Measurements from ENCODE around the gene GRIN2D. TPM values are rescaled to one million over a fixed set of nuclear protein-coding genes. Genes with fewer than 3 reads are reported as not detected.

Gene GRIN2D
- total RNA-seq = 0.20 TPM

GRCh38 chr19:48393559-48394330, at the start of gene GRIN2D:
Gene GRIN2D, plus strand, starts transcription at chr19:48393668. Its CDS starts 4,725 bp downstream, at chr19:48398393.
- no peak for DNase-seq (ENCODE audit: low spot score)
- ATAC-seq = no peak

GRCh38 chr19:48344892-48345291, 48.6 kb upstream of the GRIN2D start:
- no peak for ATAC-seq
- DNase-seq (ENCODE audit: low spot score) = no peak

- ATAC-seq = no peak
- DNase-seq (ENCODE audit: low spot score) = no peak
Measured at GRCh38 chr19:48346191-48346590, 47.3 kb upstream of the GRIN2D start.

- DNase-seq (ENCODE audit: low spot score) (no peak), ATAC-seq (peak; percentile 71)
Measured at GRCh38 chr19:48348045-48348444, 45.4 kb upstream of the GRIN2D start.

GRCh38 chr19:48348737-48349136, 44.7 kb upstream of the GRIN2D start:
- DNase-seq (ENCODE audit: low spot score) (no peak), ATAC-seq (no peak)

- ATAC-seq (no peak), DNase-seq (ENCODE audit: low spot score) (no peak)
Measured at GRCh38 chr19:48350856-48351255, 42.6 kb upstream of the GRIN2D start.

GRCh38 chr19:48351341-48351752, 42.1 kb upstream of the GRIN2D start:
- ATAC-seq = peak; percentile 87
- DNase-seq (ENCODE audit: low spot score) = peak; percentile 67

- ATAC-seq (no peak), DNase-seq (ENCODE audit: low spot score) (no peak)
Measured at GRCh38 chr19:48353677-48354076, 39.8 kb upstream of the GRIN2D start.

- ATAC-seq (no peak), DNase-seq (ENCODE audit: low spot score) (no peak)
Measured at GRCh38 chr19:48354332-48354992, 39.0 kb upstream of the GRIN2D start.

GRCh38 chr19:48355365-48355954, 38.0 kb upstream of the GRIN2D start:
- ATAC-seq = no peak
- DNase-seq (ENCODE audit: low spot score) = no peak

GRCh38 chr19:48359123-48359522, 34.3 kb upstream of the GRIN2D start:
- no peak for ATAC-seq

GRCh38 chr19:48361912-48362311, 31.6 kb upstream of the GRIN2D start:
- DNase-seq (ENCODE audit: low spot score) (no peak), ATAC-seq (no peak)

More at GRCh38 chr19:48359123-48359522, 34.3 kb upstream of the GRIN2D start:
- no peak for DNase-seq (ENCODE audit: low spot score)

- peak; percentile 89 for ATAC-seq
- DNase-seq (ENCODE audit: low spot score) = peak; percentile 97
Measured at GRCh38 chr19:48362716-48363499, 30.6 kb upstream of the GRIN2D start.

- DNase-seq (ENCODE audit: low spot score) = no peak
- peak; percentile 49 for ATAC-seq
Measured at GRCh38 chr19:48363500-48363809, 30.0 kb upstream of the GRIN2D start.

- peak; percentile 99 for DNase-seq (ENCODE audit: low spot score)
- ATAC-seq = peak; percentile 85
Measured at GRCh38 chr19:48363810-48364597, 29.5 kb upstream of the GRIN2D start, which contains the start of the genes SYNGR4 and TMEM143. Gene SYNGR4, plus strand, starts transcription at chr19:48364367. Its CDS starts 1,476 bp downstream, at chr19:48365843. Gene TMEM143, minus strand, starts transcription at chr19:48363940. Its CDS starts 20 bp downstream, at chr19:48363920.

- ATAC-seq = no peak
- DNase-seq (ENCODE audit: low spot score) = peak; percentile 51
Measured at GRCh38 chr19:48364598-48365348, 28.7 kb upstream of the GRIN2D start.

- DNase-seq (ENCODE audit: low spot score) (no peak), ATAC-seq (no peak)
Measured at GRCh38 chr19:48365602-48366001, 27.9 kb upstream of the GRIN2D start.

- peak; percentile 69 for DNase-seq (ENCODE audit: low spot score)
Measured at GRCh38 chr19:48367855-48368254, 25.6 kb upstream of the GRIN2D start.

GRCh38 chr19:48368936-48369335, 24.5 kb upstream of the GRIN2D start:
- ATAC-seq (no peak), DNase-seq (ENCODE audit: low spot score) (no peak)

More at GRCh38 chr19:48367855-48368254, 25.6 kb upstream of the GRIN2D start:
- ATAC-seq = no peak
